ENCODE results near the gene DHX9.

- TF ChIP-seq CTCF (IDR thresholded peaks at IDR 0.05) (no peak), POLR2A (IDR thresholded peaks at IDR 0.05) (no peak)
Measured at GRCh38 chr1:182829285-182829932, 9.7 kb upstream of the DHX9 start.

Measured in lower leg skin (tissue), 3 donors.